IMR-90 (cell line): ENCODE data around the gene ZNF177.

ENCODE experiments used
- BHLHE40 ChIP-seq: fragments of 150-350 bp; IDR thresholded peaks from 2 replicates; pipeline ENCODE4 v1.6.1; 2016; ENCODE audit warnings: mild to moderate bottlenecking, low read depth, low read length
- CEBPB ChIP-seq: IDR thresholded peaks from 2 replicates; pipeline ENCODE4 v1.6.1; 2012; ENCODE audit warnings: low read depth, low read length, improper control_type of control experiment
- CHD1 ChIP-seq: IDR thresholded peaks from 2 replicates; pipeline ENCODE4 v1.6.1; 2012; ENCODE audit warnings: low read depth, low read length, improper control_type of control experiment
- FOS ChIP-seq: fragments of 150-350 bp; IDR thresholded peaks from 2 replicates; pipeline ENCODE4 v1.6.1; 2016; ENCODE audit warnings: low read depth, low read length
- MAZ ChIP-seq: IDR thresholded peaks from 2 replicates; pipeline ENCODE4 v1.6.1; 2012; ENCODE audit warnings: low read depth, mild to moderate bottlenecking, low read length, improper control_type of control experiment, moderate library complexity, borderline replicate concordance
- MXI1 ChIP-seq: IDR thresholded peaks from 2 replicates; pipeline ENCODE4 v1.6.1; 2012; ENCODE audit warnings: low read depth, mild to moderate bottlenecking, low read length, moderate library complexity, borderline replicate concordance
- POLR2A ChIP-seq: IDR thresholded peaks from 2 replicates; pipeline ENCODE4 v1.6.1; 2012; ENCODE audit warnings: mild to moderate bottlenecking, low read depth, low read length
- RAD21 ChIP-seq: IDR thresholded peaks from 2 replicates; pipeline ENCODE4 v1.6.1; 2012; ENCODE audit warnings: low read length, improper control_type of control experiment
- RCOR1 ChIP-seq: IDR thresholded peaks from 2 replicates; pipeline ENCODE4 v1.6.1; 2012; ENCODE audit warnings: mild to moderate bottlenecking, low read length, improper control_type of control experiment; ENCODE audit not compliant: insufficient replicate concordance
- RFX5 ChIP-seq: IDR thresholded peaks from 2 replicates; pipeline ENCODE4 v1.8.0; 2012; ENCODE audit warnings: low read depth, mild to moderate bottlenecking, low read length, moderate library complexity
- SMC3 ChIP-seq: fragments of 150-350 bp; IDR thresholded peaks from 2 replicates; pipeline ENCODE4 v1.6.1; 2016; ENCODE audit warnings: low read depth, mild to moderate bottlenecking, antibody characterized with exemption, low read length, moderate library complexity
- USF2 ChIP-seq: fragments of 150-350 bp; IDR thresholded peaks from 2 replicates; pipeline ENCODE4 v1.6.1; 2017; ENCODE audit warnings: mild to moderate bottlenecking, antibody characterized with exemption, low read length, low read depth
- TF ChIP-seq, protein P1 (sequence below): conservative IDR thresholded peaks from 2 replicates; pipeline ENCODE4 v1.5.1; 2012; ENCODE audit warnings: mild to moderate bottlenecking, low read depth, low read length, improper control_type of control experiment
- TF ChIP-seq, protein P2 (sequence below): fragments of 150-350 bp; IDR thresholded peaks from 2 replicates; pipeline ENCODE4 v1.6.1; 2016; ENCODE audit warnings: low read depth, mild to moderate bottlenecking, low read length, moderate library complexity, borderline replicate concordance

DNA sequence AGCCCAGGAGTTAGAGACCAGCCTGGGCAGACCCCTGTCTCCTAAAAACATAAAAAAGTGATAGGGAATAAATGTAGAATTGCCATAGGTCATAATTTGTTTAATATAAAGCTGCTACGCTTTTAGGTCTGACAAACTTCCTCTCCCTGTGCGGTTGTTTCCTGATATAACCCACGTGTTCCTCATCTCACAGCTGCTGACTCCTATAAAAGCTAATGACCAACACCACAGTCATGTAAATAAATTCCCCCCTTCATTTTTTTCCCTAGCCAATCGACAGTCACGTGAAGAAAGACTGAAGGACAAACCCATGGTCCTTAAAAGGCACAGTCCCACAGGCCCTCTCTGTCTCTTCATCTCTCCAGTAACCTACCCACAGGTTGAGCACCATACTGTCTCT, 45.0 kb downstream of the ZNF177 start:
- TF ChIP-seq BHLHE40 (no peak), MAZ (no peak), RAD21 (no peak), POLR2A (no peak), CEBPB (no peak), CHD1 (no peak), SMC3 (no peak), USF2 (no peak), RFX5 (no peak), MXI1 (no peak), RCOR1 (no peak), FOS (no peak)
- TF ChIP-seq, protein P1, sequence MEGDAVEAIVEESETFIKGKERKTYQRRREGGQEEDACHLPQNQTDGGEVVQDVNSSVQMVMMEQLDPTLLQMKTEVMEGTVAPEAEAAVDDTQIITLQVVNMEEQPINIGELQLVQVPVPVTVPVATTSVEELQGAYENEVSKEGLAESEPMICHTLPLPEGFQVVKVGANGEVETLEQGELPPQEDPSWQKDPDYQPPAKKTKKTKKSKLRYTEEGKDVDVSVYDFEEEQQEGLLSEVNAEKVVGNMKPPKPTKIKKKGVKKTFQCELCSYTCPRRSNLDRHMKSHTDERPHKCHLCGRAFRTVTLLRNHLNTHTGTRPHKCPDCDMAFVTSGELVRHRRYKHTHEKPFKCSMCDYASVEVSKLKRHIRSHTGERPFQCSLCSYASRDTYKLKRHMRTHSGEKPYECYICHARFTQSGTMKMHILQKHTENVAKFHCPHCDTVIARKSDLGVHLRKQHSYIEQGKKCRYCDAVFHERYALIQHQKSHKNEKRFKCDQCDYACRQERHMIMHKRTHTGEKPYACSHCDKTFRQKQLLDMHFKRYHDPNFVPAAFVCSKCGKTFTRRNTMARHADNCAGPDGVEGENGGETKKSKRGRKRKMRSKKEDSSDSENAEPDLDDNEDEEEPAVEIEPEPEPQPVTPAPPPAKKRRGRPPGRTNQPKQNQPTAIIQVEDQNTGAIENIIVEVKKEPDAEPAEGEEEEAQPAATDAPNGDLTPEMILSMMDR = no peak
- TF ChIP-seq, protein P2, sequence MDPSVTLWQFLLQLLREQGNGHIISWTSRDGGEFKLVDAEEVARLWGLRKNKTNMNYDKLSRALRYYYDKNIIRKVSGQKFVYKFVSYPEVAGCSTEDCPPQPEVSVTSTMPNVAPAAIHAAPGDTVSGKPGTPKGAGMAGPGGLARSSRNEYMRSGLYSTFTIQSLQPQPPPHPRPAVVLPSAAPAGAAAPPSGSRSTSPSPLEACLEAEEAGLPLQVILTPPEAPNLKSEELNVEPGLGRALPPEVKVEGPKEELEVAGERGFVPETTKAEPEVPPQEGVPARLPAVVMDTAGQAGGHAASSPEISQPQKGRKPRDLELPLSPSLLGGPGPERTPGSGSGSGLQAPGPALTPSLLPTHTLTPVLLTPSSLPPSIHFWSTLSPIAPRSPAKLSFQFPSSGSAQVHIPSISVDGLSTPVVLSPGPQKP = no peak
